NCI-H1048 (cell line): ENCODE measurements around the gene ASB16.
"Not testable (repeated sequence)": the region's sequence is repeated elsewhere in the genome, so short reads cannot be mapped to it uniquely, and the experiment has no call there.

Source experiments
- DNase-seq: peaks from one replicate; lab custom pipeline; 2025; lab: John Stamatoyannopoulos, UW

ASB16 gene

GRCh38 chr17:44147812-44148211 is 22.7 kb upstream of the ASB16 start:
- no peak for DNase-seq

- not testable (repeated sequence) for DNase-seq
Measured at GRCh38 chr17:44149066-44149465, 21.4 kb upstream of the ASB16 start.

- no peak for DNase-seq
Measured at GRCh38 chr17:44149750-44150329, 20.7 kb upstream of the ASB16 start.

GRCh38 chr17:44152875-44153274 is 17.6 kb upstream of the ASB16 start:
- DNase-seq = no peak

- DNase-seq = no peak
Measured at GRCh38 chr17:44155488-44155887, 15.0 kb upstream of the ASB16 start.

- no peak for DNase-seq
Measured at GRCh38 chr17:44159519-44160210, 10.8 kb upstream of the ASB16 start.

- no peak for DNase-seq
Measured at GRCh38 chr17:44164476-44164875, 6.0 kb upstream of the ASB16 start.

- no peak for DNase-seq
Measured at GRCh38 chr17:44167181-44167861, 3.2 kb upstream of the ASB16 start.

- no peak for DNase-seq
Measured at GRCh38 chr17:44170135-44170498, 387 bp upstream of the ASB16 start.

- no peak for DNase-seq
Measured at GRCh38 chr17:44171931-44172455, 1.5 kb downstream of the ASB16 start.

- DNase-seq = no peak
Measured at GRCh38 chr17:44174427-44174826, 3.9 kb downstream of the ASB16 start.

GRCh38 chr17:44176257-44176656 is 5.8 kb downstream of the ASB16 start:
- DNase-seq = no peak

- no peak for DNase-seq
Measured at GRCh38 chr17:44176671-44177501, 6.4 kb downstream of the ASB16 start.

- DNase-seq = no peak
Measured at GRCh38 chr17:44177640-44178039, 7.1 kb downstream of the ASB16 start.

- DNase-seq = no peak
Measured at GRCh38 chr17:44178133-44178532, 7.6 kb downstream of the ASB16 start.

- DNase-seq = no peak
Measured at GRCh38 chr17:44183024-44183423, 12.5 kb downstream of the ASB16 start.

GRCh38 chr17:44184212-44184810 is 13.8 kb downstream of the ASB16 start:
- no peak for DNase-seq

GRCh38 chr17:44186307-44187130 is 16.0 kb downstream of the ASB16 start, which contains the start of gene TMUB2:
TSS of gene TMUB2 (plus strand) at chr17:44186972. CDS start at chr17:44187709, 737 bp downstream.
- DNase-seq = peak; percentile 98

GRCh38 chr17:44187131-44187899 is 16.8 kb downstream of the ASB16 start:
- DNase-seq = no peak
